Tibial nerve (tissue), 3 donors: ENCODE measurements around the gene SENP7.

Experiments used
- EP300 ChIP-seq, 2 donors: sonication (generic); formaldehyde crosslinking; IDR thresholded peaks; one replicate each; pipeline ENCODE4 v1.6.1; 2017; ENCODE audit warnings: antibody characterized with exemption in 2 of 2, mild to moderate bottlenecking in 1 of 2
- POLR2A ChIP-seq, 2 donors: fragments of 450-650 bp; IDR thresholded peaks; one replicate each; pipeline ENCODE4 v1.6.1; 2017; ENCODE audit warnings: antibody characterized with exemption in 2 of 2, mild to moderate bottlenecking in 2 of 2, moderate library complexity in 2 of 2

GRCh38 chr3:101500208-101500607 lies 12.8 kb downstream of the SENP7 start:
- TF ChIP-seq POLR2A (IDR thresholded peaks at IDR 0.05) (no peak), EP300 (IDR thresholded peaks at IDR 0.05) (no peak)
